ENCODE results near the gene FAM110D. TPM values are rescaled to one million over a fixed set of nuclear protein-coding genes. Genes with fewer than 3 reads are reported as not detected.

FAM110D gene
- polyA plus RNA-seq, 4 donors = 0.32 to 3.1 (median 0.54) TPM; not detected in 1

DNA sequence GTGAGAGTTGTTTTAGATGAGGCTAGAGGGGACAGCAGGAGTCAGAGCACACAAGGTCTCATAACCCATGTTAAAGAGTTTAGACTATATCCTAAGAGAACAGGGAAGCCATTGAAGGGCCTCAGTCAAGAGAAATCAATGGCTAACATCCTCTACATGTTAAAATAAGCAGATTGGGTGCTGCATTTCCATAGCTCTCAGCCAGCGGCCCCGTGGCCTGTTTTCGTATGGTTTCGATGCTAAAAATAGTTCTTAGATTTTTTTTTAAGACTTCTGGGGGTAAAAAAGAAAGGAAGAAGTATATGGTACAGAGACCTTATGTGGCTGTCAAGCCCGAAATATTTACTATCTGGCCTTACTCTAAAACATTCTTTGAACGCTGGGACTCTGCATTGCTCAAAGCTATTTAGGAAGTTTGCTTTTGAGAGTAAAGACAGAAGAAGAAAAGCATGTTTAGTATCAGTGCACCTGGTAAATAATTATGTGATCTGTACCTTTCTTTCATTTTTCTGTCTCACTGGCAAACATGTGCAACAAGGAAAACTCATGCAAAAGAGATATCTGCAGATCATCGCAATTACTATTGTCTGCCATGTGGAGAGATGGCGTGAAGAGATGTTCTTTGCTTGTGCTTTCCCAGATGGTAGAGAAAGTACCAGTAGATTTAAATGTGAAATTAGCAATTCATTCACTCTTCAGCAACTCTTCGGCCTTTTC lies 38.8 kb upstream of the FAM110D start:
- no peaks in the 10 kb centered on the region for H3K27me3 ChIP-seq (ENCODE audit: control insufficient read depth in 3 of 3, insufficient read depth in 3 of 3, low read length in 3 of 3)
- H3K27ac ChIP-seq (ENCODE audit: low read depth in 1 of 3, low read length in 2 of 3) = peak overlapping the region in 1 of 3 donors; percentile 54
- peaks cover 0 to 3% (median 0%) of the 10 kb centered on the region in 3 donors for H3K4me1 ChIP-seq (ENCODE audit: control insufficient read depth in 3 of 3, insufficient read depth in 2 of 3, low read depth in 1 of 3, low read length in 2 of 3)
- DNase-seq (no peak), FAIRE-seq (no peak)
- H3K36me3 ChIP-seq (ENCODE audit: control insufficient read depth in 3 of 3, insufficient read depth in 2 of 3, low read depth in 1 of 3, low read length in 3 of 3) = peaks cover 2 to 38% (median 4%) of the 10 kb centered on the region in 3 donors
- H3K4me3 ChIP-seq (ENCODE audit: low read depth in 1 of 3, low read length in 3 of 3) = no peak overlapping the region
- 68 to 82% (median 77%) methylated on average over 9 of the region's 9 CpGs for WGBS, 3 donors
- H3K9me3 ChIP-seq (ENCODE audit: control insufficient read depth in 2 of 2, insufficient read depth in 1 of 2, low read depth in 1 of 2, low read length in 1 of 2) = no peaks in the 10 kb centered on the region

DNA sequence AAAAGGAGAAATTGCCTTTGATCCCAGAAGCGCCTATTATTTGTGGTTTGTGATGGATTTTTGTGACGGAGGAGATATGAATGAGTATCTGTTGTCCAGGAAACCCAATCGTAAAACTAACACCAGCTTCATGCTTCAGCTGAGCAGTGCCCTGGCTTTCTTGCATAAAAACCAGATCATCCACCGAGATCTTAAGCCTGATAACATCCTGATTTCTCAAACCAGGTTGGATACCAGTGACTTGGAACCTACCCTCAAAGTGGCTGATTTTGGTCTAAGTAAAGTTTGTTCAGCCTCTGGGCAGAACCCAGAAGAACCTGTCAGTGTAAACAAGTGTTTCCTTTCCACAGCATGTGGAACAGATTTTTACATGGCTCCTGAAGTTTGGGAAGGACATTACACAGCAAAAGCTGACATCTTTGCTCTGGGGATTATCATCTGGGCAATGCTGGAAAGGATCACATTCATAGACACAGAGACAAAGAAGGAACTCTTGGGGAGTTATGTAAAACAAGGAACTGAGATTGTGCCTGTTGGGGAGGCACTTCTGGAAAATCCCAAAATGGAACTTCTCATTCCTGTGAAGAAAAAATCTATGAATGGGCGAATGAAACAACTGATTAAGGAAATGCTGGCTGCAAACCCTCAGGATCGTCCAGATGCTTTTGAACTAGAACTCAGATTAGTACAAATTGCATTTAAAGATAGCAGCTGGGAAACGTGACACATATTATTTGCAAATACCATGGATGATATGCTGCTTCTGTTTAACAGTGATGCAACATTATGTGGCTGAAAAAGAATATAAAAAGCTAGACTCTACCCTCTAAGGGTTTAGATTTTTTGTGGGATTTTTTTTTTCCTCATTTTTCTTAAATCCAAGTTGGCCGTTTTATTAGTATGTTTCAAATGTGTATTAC lies 36.8 kb upstream of the FAM110D start:
- H3K4me3 ChIP-seq (ENCODE audit: low read depth in 1 of 3, low read length in 3 of 3) = no peak overlapping the region
- peaks cover 2 to 24% (median 4%) of the 10 kb centered on the region in 3 donors for H3K36me3 ChIP-seq (ENCODE audit: control insufficient read depth in 3 of 3, insufficient read depth in 2 of 3, low read depth in 1 of 3, low read length in 3 of 3)
- peak; percentile 53 for FAIRE-seq
- peaks cover 0 to 8% (median 0%) of the 10 kb centered on the region in 3 donors for H3K4me1 ChIP-seq (ENCODE audit: control insufficient read depth in 3 of 3, insufficient read depth in 2 of 3, low read depth in 1 of 3, low read length in 2 of 3)
- no peak for DNase-seq
- WGBS, 3 donors = 51 to 66% (median 62%) methylated on average over 8 of the region's 8 CpGs
- peak overlapping the region in 1 of 3 donors; percentile 56 for H3K27ac ChIP-seq (ENCODE audit: low read depth in 1 of 3, low read length in 2 of 3)
- no peaks in the 10 kb centered on the region for H3K27me3 ChIP-seq (ENCODE audit: control insufficient read depth in 3 of 3, insufficient read depth in 3 of 3, low read length in 3 of 3)
- H3K9me3 ChIP-seq (ENCODE audit: control insufficient read depth in 2 of 2, insufficient read depth in 1 of 2, low read depth in 1 of 2, low read length in 1 of 2) = no peaks in the 10 kb centered on the region

DNA sequence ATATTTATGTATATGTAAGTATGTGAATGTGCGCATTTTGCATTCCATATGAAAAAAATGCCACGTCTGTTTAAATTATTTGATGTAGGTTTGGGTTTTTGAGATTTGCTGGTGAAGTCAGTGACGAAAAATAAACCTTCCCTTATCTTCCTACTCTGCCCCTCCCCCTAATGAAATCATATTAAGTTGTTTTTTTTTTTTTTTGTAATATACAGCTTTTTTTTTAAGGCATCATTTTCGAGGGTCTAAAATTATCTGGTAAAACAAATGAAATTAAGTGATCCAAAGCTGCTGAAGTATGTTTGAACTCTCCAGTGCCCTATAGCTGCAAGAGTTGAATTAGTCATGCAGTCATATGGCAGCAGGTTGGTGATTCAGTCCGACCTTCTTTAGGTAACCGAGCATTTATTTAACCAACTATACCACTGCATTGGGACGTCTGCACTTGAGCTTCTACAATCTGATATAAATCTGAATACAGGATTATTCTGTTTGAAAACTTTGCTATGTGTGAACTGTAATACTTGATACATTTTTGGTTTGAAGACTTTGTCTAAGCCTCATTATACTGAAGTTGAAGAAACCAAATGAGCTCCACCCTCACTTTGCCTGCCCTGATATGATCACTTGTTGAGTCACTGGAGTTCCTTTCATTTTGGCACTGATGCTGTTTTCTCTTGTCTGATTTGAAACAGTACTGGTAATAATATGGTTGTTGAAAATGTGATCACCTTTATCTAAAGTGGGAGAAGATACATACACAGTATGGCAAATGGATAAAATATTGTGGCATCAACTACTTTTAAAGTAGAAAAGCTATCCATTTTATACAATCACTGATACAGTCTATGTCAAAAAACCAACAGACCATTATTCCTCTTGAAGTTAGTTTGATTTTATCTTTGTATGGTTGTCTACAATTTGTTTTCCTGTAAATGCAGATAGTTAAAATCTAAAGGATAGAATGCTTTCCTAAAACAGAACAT lies 35.6 kb upstream of the FAM110D start:
- H3K27ac ChIP-seq (ENCODE audit: low read depth in 1 of 3, low read length in 2 of 3) = no peak overlapping the region
- FAIRE-seq = no peak
- no peaks in the 10 kb centered on the region for H3K27me3 ChIP-seq (ENCODE audit: control insufficient read depth in 3 of 3, insufficient read depth in 3 of 3, low read length in 3 of 3)
- WGBS, 3 donors = 74 to 86% (median 81%) methylated on average over 7 of the region's 7 CpGs
- no peak overlapping the region for H3K4me3 ChIP-seq (ENCODE audit: low read depth in 1 of 3, low read length in 3 of 3)
- H3K36me3 ChIP-seq (ENCODE audit: control insufficient read depth in 3 of 3, insufficient read depth in 2 of 3, low read depth in 1 of 3, low read length in 3 of 3) = peaks cover 2 to 13% (median 4%) of the 10 kb centered on the region in 3 donors
- H3K9me3 ChIP-seq (ENCODE audit: control insufficient read depth in 2 of 2, insufficient read depth in 1 of 2, low read depth in 1 of 2, low read length in 1 of 2) = no peaks in the 10 kb centered on the region
- H3K4me1 ChIP-seq (ENCODE audit: control insufficient read depth in 3 of 3, insufficient read depth in 2 of 3, low read depth in 1 of 3, low read length in 2 of 3) = peaks cover 0 to 17% (median 0%) of the 10 kb centered on the region in 3 donors
- peak in 1 of 2 donors; percentile 36 for DNase-seq

- peaks cover 0 to 17% (median 0%) of the 10 kb centered on the region in 3 donors for H3K4me1 ChIP-seq (ENCODE audit: control insufficient read depth in 3 of 3, insufficient read depth in 2 of 3, low read depth in 1 of 3, low read length in 2 of 3)
- FAIRE-seq = no peak
These were observed 34.2 kb upstream of the FAM110D start for GRCh38 chr1:26124418-26125331.

GRCh38 chr1:26125382-26125781 lies 33.5 kb upstream of the FAM110D start:
- Histone ChIP-seq H3K36me3 (ENCODE audit: control insufficient read depth in 3 of 3, insufficient read depth in 2 of 3, low read depth in 1 of 3, low read length in 3 of 3) (peaks cover 0 to 2% (median 2%) of the 10 kb centered on the region in 3 donors), H3K4me1 (ENCODE audit: control insufficient read depth in 3 of 3, insufficient read depth in 2 of 3, low read depth in 1 of 3, low read length in 2 of 3) (peaks cover 0 to 17% (median 0%) of the 10 kb centered on the region in 3 donors), H3K4me3 (ENCODE audit: low read depth in 1 of 3, low read length in 3 of 3) (no peak overlapping the region), H3K27ac (ENCODE audit: low read depth in 1 of 3, low read length in 2 of 3) (no peak overlapping the region), H3K9me3 (ENCODE audit: control insufficient read depth in 2 of 2, insufficient read depth in 1 of 2, low read depth in 1 of 2, low read length in 1 of 2) (no peaks in the 10 kb centered on the region), H3K27me3 (ENCODE audit: control insufficient read depth in 3 of 3, insufficient read depth in 3 of 3, low read length in 3 of 3) (no peaks in the 10 kb centered on the region)
- FAIRE-seq = no peak
- no peak for DNase-seq

More at GRCh38 chr1:26124418-26125331, 34.2 kb upstream of the FAM110D start:
- Histone ChIP-seq H3K36me3 (ENCODE audit: control insufficient read depth in 3 of 3, insufficient read depth in 2 of 3, low read depth in 1 of 3, low read length in 3 of 3) (peaks cover 0 to 5% (median 2%) of the 10 kb centered on the region in 3 donors), H3K9me3 (ENCODE audit: control insufficient read depth in 2 of 2, insufficient read depth in 1 of 2, low read depth in 1 of 2, low read length in 1 of 2) (no peaks in the 10 kb centered on the region), H3K27ac (ENCODE audit: low read depth in 1 of 3, low read length in 2 of 3) (peak overlapping the region in 1 of 3 donors; percentile 49), H3K27me3 (ENCODE audit: control insufficient read depth in 3 of 3, insufficient read depth in 3 of 3, low read length in 3 of 3) (no peaks in the 10 kb centered on the region), H3K4me3 (ENCODE audit: low read depth in 1 of 3, low read length in 3 of 3) (no peak overlapping the region)
- no peak for DNase-seq
- WGBS, 3 donors = 48 to 68% (median 58%) methylated on average over 4 of the region's 4 CpGs

DNA sequence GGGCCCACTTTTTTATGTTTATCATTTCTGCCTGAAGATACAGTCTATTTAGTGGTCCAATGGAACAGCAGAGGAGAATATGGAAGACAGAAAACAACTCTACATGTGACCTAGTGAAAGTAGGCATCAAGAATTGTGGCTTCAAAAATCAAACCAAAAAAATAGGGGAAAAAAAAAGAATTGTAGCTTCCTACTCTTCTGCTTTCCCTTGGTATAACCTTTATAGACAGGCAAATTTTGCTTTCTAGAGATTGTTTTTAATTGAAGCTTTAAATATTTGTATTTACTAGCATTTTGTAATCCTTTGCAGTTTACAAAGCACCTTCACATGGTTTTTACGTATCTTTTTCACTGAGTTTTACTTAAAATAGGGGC lies 32.9 kb upstream of the FAM110D start:
- H3K27me3 ChIP-seq (ENCODE audit: control insufficient read depth in 3 of 3, insufficient read depth in 3 of 3, low read length in 3 of 3) = no peaks in the 10 kb centered on the region
- peaks cover 0 to 2% (median 0%) of the 10 kb centered on the region in 3 donors for H3K36me3 ChIP-seq (ENCODE audit: control insufficient read depth in 3 of 3, insufficient read depth in 2 of 3, low read depth in 1 of 3, low read length in 3 of 3)
- DNase-seq = no peak
- no peak overlapping the region for H3K4me3 ChIP-seq (ENCODE audit: low read depth in 1 of 3, low read length in 3 of 3)
- peak overlapping the region; percentile 62 to 77 (median 68) for H3K27ac ChIP-seq (ENCODE audit: low read depth in 1 of 3, low read length in 2 of 3)
- FAIRE-seq = no peak
- H3K4me1 ChIP-seq (ENCODE audit: control insufficient read depth in 3 of 3, insufficient read depth in 2 of 3, low read depth in 1 of 3, low read length in 2 of 3) = peaks cover 0 to 17% (median 0%) of the 10 kb centered on the region in 3 donors
- 13 to 32% (median 14%) methylated on average over 1 of the region's 1 CpG for WGBS, 3 donors
- H3K9me3 ChIP-seq (ENCODE audit: control insufficient read depth in 2 of 2, insufficient read depth in 1 of 2, low read depth in 1 of 2, low read length in 1 of 2) = no peaks in the 10 kb centered on the region

- peaks cover 0 to 2% (median 0%) of the 10 kb centered on the region in 3 donors for H3K36me3 ChIP-seq (ENCODE audit: control insufficient read depth in 3 of 3, insufficient read depth in 2 of 3, low read depth in 1 of 3, low read length in 3 of 3)
- H3K27me3 ChIP-seq (ENCODE audit: control insufficient read depth in 3 of 3, insufficient read depth in 3 of 3, low read length in 3 of 3) = no peaks in the 10 kb centered on the region
- no peaks in the 10 kb centered on the region for H3K9me3 ChIP-seq (ENCODE audit: control insufficient read depth in 2 of 2, insufficient read depth in 1 of 2, low read depth in 1 of 2, low read length in 1 of 2)
- H3K27ac ChIP-seq (ENCODE audit: low read depth in 1 of 3, low read length in 2 of 3) = peak overlapping the region; percentile 62 to 88 (median 77)
- 8 to 36% (median 15%) methylated on average over 9 of the region's 9 CpGs for WGBS, 3 donors
- H3K4me3 ChIP-seq (ENCODE audit: low read depth in 1 of 3, low read length in 3 of 3) = peak overlapping the region in 1 of 3 donors; percentile 29
- FAIRE-seq (no peak), DNase-seq (peak; percentile 84 to 95)
- peaks cover 0 to 17% (median 0%) of the 10 kb centered on the region in 3 donors for H3K4me1 ChIP-seq (ENCODE audit: control insufficient read depth in 3 of 3, insufficient read depth in 2 of 3, low read depth in 1 of 3, low read length in 2 of 3)
These were observed 32.4 kb upstream of the FAM110D start for GRCh38 chr1:26126321-26127084.
